K562 (cell line): Measurements from ENCODE around the gene MBD4. TPM values are rescaled to one million over a fixed set of nuclear protein-coding genes. Genes with fewer than 3 reads are reported as not detected.
"Not testable (repeated sequence)": the region's sequence is repeated elsewhere in the genome, so short reads cannot be mapped to it uniquely, and the experiment has no call there.

Experiments used
- ATAC-seq: fragments of 200-7000 bp; cut with Tn5 transposase; 3 replicates; pipeline ENCODE4 v1.9.1; 2020; ENCODE audit warnings: moderate library complexity
- BruUV-seq: library from RNA; stranded (reverse); fragments of 400-500 nt; replicated peaks from 2 replicates; lab custom pipeline; 2021; lab: Mats Ljungman, UMichigan
- CTCF ChIA-PET: fragments of 300-600 bp; formaldehyde crosslinking; extraction: SDS; loops from one replicate; lab custom pipeline; 2021; ENCODE audit warnings: low intra/inter-chr PET ratio; lab: Yijun Ruan, JAX
- POLR2A ChIA-PET: fragments of 300-600, 350-650 bp; sonication (Branson Sonifier 250); formaldehyde crosslinking; extraction: SDS; loops from one replicate; lab custom pipeline; 2021; ENCODE audit warnings: antibody characterized with exemption, inconsistent platforms; lab: Yijun Ruan, JAX
- DNase-seq, 4 experiments: peaks; one replicate each; pipeline versions ENCODE4 v3.0.0 to v3.0.0-alpha.2; 2011 to 2018; ENCODE audit warnings: low spot score in 3 of 4, mixed read lengths in 3 of 4; ENCODE audit errors: extremely low read depth in 1 of 4
- FAIRE-seq: peaks from 2 replicates; lab custom pipeline; 2011; peaks lifted over from hg19 to GRCh38; lab: Jason Lieb, UNC
- H2AFZ ChIP-seq: 2 replicates; pipeline ENCODE4 v1.6.0; 2011; ENCODE audit warnings: low read depth, low read length, control low read depth, inconsistent platforms
- H3K27ac ChIP-seq: fragments of 200-600 bp; 3 replicates; pipeline ENCODE4 v1.8.0; 2011; ENCODE audit warnings: low read depth, mild to moderate bottlenecking, control low read depth, inconsistent platforms, low read length, moderate library complexity, mixed read lengths; ENCODE audit errors: extremely low read depth
- H3K27me3 ChIP-seq, 2 experiments: fragments of 300-600 bp in 1 of 2; 2 replicates in 1 of 2; 3 replicates in 1 of 2; pipeline versions ENCODE4 v1.6.0 to v1.8.0; 2011; ENCODE audit warnings: inconsistent platforms in 2 of 2, low read length in 2 of 2, mild to moderate bottlenecking in 1 of 2, mixed read lengths in 1 of 2, moderate library complexity in 1 of 2; ENCODE audit not compliant: control insufficient read depth in 2 of 2, insufficient read depth in 2 of 2
- H3K36me3 ChIP-seq: fragments of 300-600 bp; 3 replicates; pipeline ENCODE4 v1.8.0; 2011; ENCODE audit warnings: mild to moderate bottlenecking, low read length, inconsistent platforms; ENCODE audit not compliant: control insufficient read depth, insufficient read depth
- H3K4me1 ChIP-seq, 2 experiments: fragments of 200-600 bp in 1 of 2; replicated peaks in 1 of 2; 2 replicates in 1 of 2; 3 replicates in 1 of 2; pipeline versions ENCODE4 v1.5.1 to v1.8.0; 2011; ENCODE audit warnings: inconsistent platforms in 2 of 2, low read length in 2 of 2, mild to moderate bottlenecking in 1 of 2, mixed read lengths in 1 of 2, moderate library complexity in 1 of 2; ENCODE audit not compliant: control insufficient read depth in 2 of 2, insufficient read depth in 2 of 2
- H3K4me2 ChIP-seq: 2 replicates; pipeline ENCODE4 v1.6.1; 2011; ENCODE audit warnings: low read length, control low read depth, inconsistent platforms, mixed read lengths; ENCODE audit not compliant: insufficient read depth
- H3K4me3 ChIP-seq: fragments of 200-600 bp; sonication (generic), shearing (Covaris generic); 2 replicates; pipeline ENCODE4 v1.5.1; 2016; ENCODE audit warnings: control low read depth, inconsistent platforms
- H3K79me2 ChIP-seq: fragments of 200-600 bp; 3 replicates; pipeline ENCODE4 v1.8.0; 2011; ENCODE audit warnings: low read length, inconsistent platforms; ENCODE audit not compliant: control insufficient read depth, insufficient read depth
- H3K9ac ChIP-seq, 2 experiments: 2 replicates each; pipeline versions ENCODE4 v1.6.0 to v1.6.1; 2011; ENCODE audit warnings: low read depth in 2 of 2, low read length in 2 of 2, control low read depth in 1 of 2, inconsistent platforms in 1 of 2, mild to moderate bottlenecking in 1 of 2, mixed read lengths in 1 of 2; ENCODE audit not compliant: insufficient read depth in 1 of 2
- H3K9me1 ChIP-seq: one replicate; pipeline ENCODE4 v1.6.0; 2011; ENCODE audit warnings: inconsistent platforms, mild to moderate bottlenecking, low read length, moderate library complexity; ENCODE audit not compliant: control insufficient read depth, insufficient read depth
- H3K9me3 ChIP-seq: replicated peaks from 2 replicates; pipeline ENCODE4 v1.5.1; 2011; ENCODE audit warnings: low read depth, low read length, inconsistent platforms; ENCODE audit not compliant: control insufficient read depth, insufficient read depth
- H4K20me1 ChIP-seq: replicated peaks from 2 replicates; pipeline ENCODE4 v1.6.1; 2011; ENCODE audit warnings: low read length, inconsistent platforms, mixed read lengths; ENCODE audit not compliant: control insufficient read depth, insufficient read depth
- FOSL1 ChIP-seq: fragments of 200-800 bp; sonication (Bioruptor generic); conservative IDR thresholded peaks from 2 replicates; pipeline ENCODE4 v1.6.1; 2016; ENCODE audit warnings: missing genetic modification characterization, missing compliant biosample characterization
- RBM34 ChIP-seq: fragments of 200-400 bp; formaldehyde crosslinking; IDR thresholded peaks from 2 replicates; pipeline ENCODE4 v1.6.1; 2018; ENCODE audit warnings: low read length, borderline replicate concordance; ENCODE audit not compliant: insufficient read depth
- SNIP1 ChIP-seq: fragments of 450-650 bp; IDR thresholded peaks from 2 replicates; pipeline ENCODE4 v1.7.1; 2017; ENCODE audit warnings: low read depth, mild to moderate bottlenecking
- ZBED1 ChIP-seq: IDR thresholded peaks from 2 replicates; pipeline ENCODE4 v1.6.1; 2014
- WGBS: fragments of 100-300 bp; shearing (Covaris generic); methylation state at CpG from one replicate; pipeline ENCODE4 v1.1.6; 2016; ENCODE audit warnings: low coverage, mixed read lengths; ENCODE audit not compliant: insufficient coverage; ENCODE audit errors: missing lambda C conversion rate; 5-methylcytosine and 5-hydroxymethylcytosine counted together
- in situ Hi-C: fragments of 300-500 bp; cut with MboI; formaldehyde crosslinking; loops from 4 replicates; pipeline ENCODE4 v1.15.0; 2018; ENCODE audit warnings: inconsistent platforms, mixed read lengths
- intact Hi-C: fragments of 100-400 bp; cut with micrococcal nuclease; formaldehyde crosslinking; loops from 2 replicates; pipeline ENCODE4 v1.14.2; 2022
- polyA plus RNA-seq, 8 experiments: library from polyadenylated mRNA; depleted of rRNA in 4 of 8; stranded (reverse) in 5 of 8; unstranded in 3 of 8; fragments of >200 nt; fragmentation: Nextera tagmentation in 2 of 8; fragmentation: Illumina TruSeq in 1 of 8; extraction: Ambion mirVana in 2 of 8; extraction: Trizol in 1 of 8; gene quantifications; 2 replicates each; pipeline versions ENCODE4 v1.2.1 to v1.2.3, GENCODE V29; 2011 to 2014; ENCODE audit warnings: inconsistent platforms in 1 of 8, missing spikeins in 1 of 8
- total RNA-seq, 7 experiments: library from RNA; depleted of rRNA in 6 of 7; stranded (reverse); fragments of >200 nt in 6 of 7; fragmentation: Illumina TruSeq in 2 of 7; extraction: Trizol in 2 of 7; gene quantifications; 2 replicates each; pipeline versions ENCODE4 v1.2.1 to v1.2.3, GENCODE V29; 2011 to 2021; ENCODE audit warnings: low replicate concordance in 1 of 7

The MBD4 gene
- total and polyA plus RNA-seq, 9 of the 15 experiments (the other 6 are each of a cell fraction or from before 2014, with no cell fraction given): 13.3 to 63.9 (median 39.0) TPM

DNA sequence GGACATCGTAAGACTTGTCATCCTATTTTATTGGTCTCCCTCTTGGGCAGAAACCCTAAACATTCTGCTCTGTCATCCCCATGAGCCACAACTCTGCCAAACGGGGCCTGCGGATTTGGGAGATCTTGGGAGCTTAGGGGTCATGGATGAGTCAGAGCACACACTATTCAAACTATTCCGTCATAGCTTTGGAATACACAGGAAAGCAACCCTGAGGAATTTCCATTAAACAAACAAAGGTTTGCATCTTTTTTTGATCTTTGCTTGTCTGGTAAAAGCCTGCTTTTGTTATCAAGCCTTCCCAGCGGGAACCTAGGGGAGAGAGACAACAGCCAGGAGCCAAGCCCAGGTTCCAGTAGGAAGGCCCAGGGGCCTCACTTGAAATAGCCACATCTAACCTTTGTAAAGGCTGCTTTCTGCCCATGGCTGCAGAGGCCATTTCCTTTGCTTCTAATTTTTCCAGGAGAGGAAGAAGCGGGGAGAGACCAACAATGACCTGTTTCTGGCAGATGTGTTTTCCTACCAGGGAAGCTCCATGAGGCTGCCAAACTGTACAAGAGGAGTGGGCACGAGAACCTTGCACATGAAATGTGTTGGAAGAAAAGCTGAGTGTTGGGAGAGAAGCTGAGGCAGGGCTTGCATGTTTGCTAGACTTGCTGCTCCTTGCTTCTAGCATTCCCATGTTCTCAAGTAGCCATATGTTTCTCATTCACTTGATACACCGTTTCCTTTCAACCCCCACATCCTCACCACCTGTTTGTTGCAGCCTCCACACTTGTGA is 50.8 kb downstream of the MBD4 start:
- peak; percentile 32 for FAIRE-seq
- H3K9ac ChIP-seq, DNase-seq, H3K27ac ChIP-seq, CTCF ChIA-PET, H3K4me1 ChIP-seq, H3K9me3 ChIP-seq, H3K27me3 ChIP-seq, H4K20me1 ChIP-seq, H3K4me2 ChIP-seq, H3K79me2 ChIP-seq, H3K4me3 ChIP-seq, H2AFZ ChIP-seq, BruUV-seq, ATAC-seq, H3K9me1 ChIP-seq: not testable (repeated sequence)
- POLR2A ChIA-PET: interaction anchor here (0.6 to 1.2 kb wide), 2 partner anchors 25 to 175 kb away, joined by 3 read pairs; no protein-coding TSS in a partner anchor
- intact Hi-C loops (loop anchor here (10.0 kb wide), 1 partner anchor 216 kb away; the partner anchor contains the start of gene PLXND1), in situ Hi-C loops (loop anchor here (25.0 kb wide), 1 partner anchor 423 kb away; no protein-coding TSS in a partner anchor)
- TF ChIP-seq FOSL1: peak; percentile 45
- H3K36me3 ChIP-seq: peaks cover 51% of the 10 kb centered on the region; the same call in 2 of the 3 replicates
- 81% methylated on average over 4 of the region's 8 CpGs for WGBS

GRCh38 chr3:129387487-129387886 is 52.3 kb downstream of the MBD4 start:
- WGBS: 92% methylated on average over 4 of the region's 5 CpGs
- no TSS peak for BruUV-seq
- no peak overlapping the region for H3K27ac ChIP-seq
- H3K4me2 ChIP-seq: no peak overlapping the region
- FAIRE-seq (no peak), DNase-seq (no peak), ATAC-seq (no peak)
- no peaks in the 10 kb centered on the region for H3K9me3 ChIP-seq
- ChIA-PET POLR2A (interaction anchor here (1.2 kb wide), 1 partner anchor 27 kb away, joined by 3 read pairs; no protein-coding TSS in a partner anchor), CTCF (no interaction called here)
- peaks cover 0 to 2% of the 10 kb centered on the region in 2 experiments; a peak in 3 of 5 replicates for H3K4me1 ChIP-seq
- TF ChIP-seq SNIP1: no peak
- no peak for TF ChIP-seq RBM34
- TF ChIP-seq ZBED1: no peak
- in situ Hi-C loops: loop anchor here (25.0 kb wide), 1 partner anchor 425 kb away; no protein-coding TSS in a partner anchor
- H3K9ac ChIP-seq: no peak overlapping the region
- no peak overlapping the region for H2AFZ ChIP-seq
- no peaks in the 10 kb centered on the region for H3K79me2 ChIP-seq
- H3K27me3 ChIP-seq: no peaks in the 10 kb centered on the region
- intact Hi-C loops: loop anchor here (10.0 kb wide), 1 partner anchor 217 kb away; the partner anchor contains the start of gene PLXND1
- no peak overlapping the region for H3K4me3 ChIP-seq
- no peaks in the 10 kb centered on the region for H4K20me1 ChIP-seq
- peaks cover 44% of the 10 kb centered on the region; the same call in 2 of the 3 replicates for H3K36me3 ChIP-seq
- H3K9me1 ChIP-seq: no peaks in the 10 kb centered on the region
